GM21717 (cell line): Measurements from ENCODE around the gene PRSS57.

ENCODE experiments used
- ATAC-seq: cut with Tn5 transposase; IDR thresholded peaks from one replicate; pipeline ENCODE4 v1.9.1; 2021; ENCODE audit warnings: mild to moderate bottlenecking, moderate library complexity; ENCODE audit not compliant: unreplicated experiment

The PRSS57 gene

GRCh38 chr19:653425-653824, 41.8 kb downstream of the PRSS57 start:
- ATAC-seq = no peak

- ATAC-seq = no peak
Measured at GRCh38 chr19:652467-653389, 42.5 kb downstream of the PRSS57 start.

GRCh38 chr19:651991-652390, 43.3 kb downstream of the PRSS57 start:
- no peak for ATAC-seq

- no peak for ATAC-seq
Measured at GRCh38 chr19:651114-651818, 44.0 kb downstream of the PRSS57 start.

DNA sequence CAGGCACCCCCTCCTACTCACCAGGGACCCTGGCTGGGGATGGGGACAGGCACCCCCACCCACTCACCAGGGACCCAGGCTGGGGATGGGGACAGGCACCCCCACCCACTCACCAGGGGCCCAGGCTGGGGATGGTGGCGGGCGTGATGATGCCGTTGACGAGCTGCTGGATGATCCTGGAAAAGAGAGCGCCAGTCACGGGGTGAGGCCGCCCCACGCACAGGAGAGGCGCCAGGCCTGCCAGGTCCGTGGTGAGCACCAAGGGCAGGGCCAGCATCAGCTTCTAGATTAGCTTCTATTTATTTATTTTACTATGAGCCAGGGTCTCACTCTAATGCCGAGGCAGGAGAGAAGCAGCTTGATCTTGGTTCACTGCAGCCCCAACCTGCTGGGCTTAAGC, 45.1 kb downstream of the PRSS57 start:
- no peak for ATAC-seq

- no peak for ATAC-seq
Measured at GRCh38 chr19:648904-649801, 46.1 kb downstream of the PRSS57 start.

GRCh38 chr19:648305-648704, 46.9 kb downstream of the PRSS57 start:
- ATAC-seq = no peak

- no peak for ATAC-seq
Measured at GRCh38 chr19:647566-648284, 47.5 kb downstream of the PRSS57 start.

GRCh38 chr19:646779-647565, 48.3 kb downstream of the PRSS57 start:
- no peak for ATAC-seq

DNA sequence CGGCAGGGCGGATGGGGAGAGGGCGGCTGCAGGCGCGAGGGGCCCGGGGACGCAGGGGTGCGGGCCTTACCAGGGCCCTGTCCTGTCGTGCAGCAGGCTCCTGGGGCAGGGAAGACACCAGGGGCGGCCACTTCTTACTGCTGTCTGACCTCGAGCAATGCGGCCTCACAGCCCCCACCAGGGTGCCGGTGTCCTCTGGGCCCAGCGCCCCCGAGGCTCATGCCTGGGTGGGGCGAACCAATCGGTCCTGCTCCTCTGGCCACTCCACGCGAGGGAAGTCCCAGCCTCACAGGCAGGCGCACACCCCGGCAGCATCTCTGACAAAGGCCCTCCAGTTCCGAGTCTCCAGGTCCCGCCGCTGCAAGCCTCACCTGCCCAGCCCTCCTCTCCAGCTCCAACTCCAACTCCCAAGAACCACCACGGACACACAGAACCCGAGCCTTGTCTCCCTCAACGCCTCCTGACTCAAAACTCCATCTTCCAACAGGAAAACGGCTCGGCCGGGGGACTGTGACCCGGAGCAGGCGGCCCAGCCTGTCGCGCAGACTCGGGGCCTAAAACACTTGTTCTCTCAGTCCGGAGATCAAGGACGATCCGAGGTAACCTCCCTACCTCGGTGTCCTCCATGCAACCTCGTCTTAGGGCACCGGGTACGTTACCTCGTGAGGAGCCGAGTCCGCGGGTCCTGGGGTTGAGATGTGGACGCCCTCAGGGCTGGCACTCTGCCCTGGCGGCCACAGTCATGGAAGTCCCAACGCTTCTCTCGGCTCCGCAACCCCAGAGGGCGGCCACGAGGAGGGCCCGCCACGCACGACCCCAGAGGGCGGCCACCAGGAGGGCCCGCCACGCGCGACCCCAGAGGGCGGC, 49.1 kb downstream of the PRSS57 start:
- no peak for ATAC-seq

- ATAC-seq = no peak
Measured at GRCh38 chr19:644789-645188, 50.5 kb downstream of the PRSS57 start.

DNA sequence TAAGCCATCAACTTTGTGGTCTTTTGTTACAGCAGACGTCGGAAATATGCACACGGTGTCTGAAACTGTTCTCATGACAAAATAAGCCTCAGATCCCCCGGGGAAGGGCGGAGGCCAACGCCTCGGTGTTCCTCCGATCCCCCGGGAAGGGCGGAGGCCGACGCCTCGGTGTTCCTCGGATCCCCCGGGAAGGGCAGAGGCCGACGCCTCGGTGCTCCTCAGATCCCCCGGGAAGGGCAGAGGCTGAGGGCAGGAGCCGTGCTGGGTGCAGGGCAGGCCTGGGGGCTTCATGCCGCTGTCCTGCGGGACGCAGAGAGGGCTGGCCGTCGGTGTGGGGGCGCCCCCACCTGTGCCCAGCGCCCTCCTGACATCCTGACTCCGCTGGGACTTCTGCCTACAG, 50.9 kb downstream of the PRSS57 start:
- no peak for ATAC-seq

- ATAC-seq = no peak
Measured at GRCh38 chr19:643736-644135, 51.5 kb downstream of the PRSS57 start.

DNA sequence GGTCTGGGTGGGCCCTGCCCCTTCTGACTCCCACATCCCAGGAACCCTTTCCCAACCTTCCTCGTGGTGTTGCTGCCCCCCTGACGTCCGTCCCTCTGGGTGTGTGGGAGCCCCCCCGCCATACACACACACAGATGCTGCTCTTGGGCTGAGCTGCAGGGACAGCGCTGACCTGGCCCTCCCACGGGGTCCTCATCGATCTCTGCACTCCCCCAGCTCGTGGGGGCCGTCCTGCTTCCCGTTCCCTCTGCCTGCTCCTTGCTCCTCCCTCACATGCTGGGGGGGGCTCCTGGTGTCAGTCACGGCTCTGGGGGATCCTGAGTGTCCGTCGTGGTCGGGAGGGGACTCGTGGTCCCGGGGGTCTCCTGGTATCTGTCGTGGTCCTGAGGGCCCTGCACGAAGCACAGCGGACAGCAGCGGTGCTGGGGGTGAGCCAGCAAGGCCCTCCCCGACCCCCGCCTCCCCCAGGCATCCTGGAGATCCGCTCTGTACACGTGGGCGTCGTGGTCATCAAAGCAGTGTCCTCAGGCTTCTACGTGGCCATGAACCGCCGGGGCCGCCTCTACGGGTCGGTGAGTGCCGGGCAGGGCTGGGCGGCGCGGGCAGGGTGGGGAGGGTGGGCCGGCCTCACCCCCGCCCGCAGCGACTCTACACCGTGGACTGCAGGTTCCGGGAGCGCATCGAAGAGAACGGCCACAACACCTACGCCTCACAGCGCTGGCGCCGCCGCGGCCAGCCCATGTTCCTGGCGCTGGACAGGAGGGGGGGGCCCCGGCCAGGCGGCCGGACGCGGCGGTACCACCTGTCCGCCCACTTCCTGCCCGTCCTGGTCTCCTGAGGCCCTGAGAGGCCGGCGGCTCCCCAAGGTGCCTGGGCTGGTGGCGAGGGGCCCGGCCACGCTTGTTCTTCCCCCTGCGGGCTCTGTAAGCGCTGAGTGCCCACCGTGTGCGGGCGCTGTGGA, 52.2 kb downstream of the PRSS57 start:
- no peak for ATAC-seq

DNA sequence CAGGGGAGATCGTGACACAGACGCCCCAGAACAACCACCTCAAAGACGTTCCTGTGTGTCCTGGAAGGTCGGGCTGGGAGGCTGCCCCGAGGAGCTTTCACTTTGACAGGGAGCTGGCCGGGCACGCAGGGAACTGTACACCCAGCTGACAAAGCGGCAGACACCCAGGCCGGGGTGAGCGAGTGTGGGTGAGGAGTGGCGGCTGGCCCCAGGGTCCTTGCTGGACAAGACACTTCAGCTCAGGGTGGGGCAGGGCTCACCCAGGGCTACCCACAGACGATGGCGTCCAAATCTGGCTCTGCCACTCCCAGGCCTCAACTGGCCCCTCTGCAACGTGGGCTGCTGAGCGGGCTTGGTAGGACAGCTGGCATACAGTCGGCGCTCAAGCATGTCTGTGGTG, 53.5 kb downstream of the PRSS57 start:
- ATAC-seq = no peak

DNA sequence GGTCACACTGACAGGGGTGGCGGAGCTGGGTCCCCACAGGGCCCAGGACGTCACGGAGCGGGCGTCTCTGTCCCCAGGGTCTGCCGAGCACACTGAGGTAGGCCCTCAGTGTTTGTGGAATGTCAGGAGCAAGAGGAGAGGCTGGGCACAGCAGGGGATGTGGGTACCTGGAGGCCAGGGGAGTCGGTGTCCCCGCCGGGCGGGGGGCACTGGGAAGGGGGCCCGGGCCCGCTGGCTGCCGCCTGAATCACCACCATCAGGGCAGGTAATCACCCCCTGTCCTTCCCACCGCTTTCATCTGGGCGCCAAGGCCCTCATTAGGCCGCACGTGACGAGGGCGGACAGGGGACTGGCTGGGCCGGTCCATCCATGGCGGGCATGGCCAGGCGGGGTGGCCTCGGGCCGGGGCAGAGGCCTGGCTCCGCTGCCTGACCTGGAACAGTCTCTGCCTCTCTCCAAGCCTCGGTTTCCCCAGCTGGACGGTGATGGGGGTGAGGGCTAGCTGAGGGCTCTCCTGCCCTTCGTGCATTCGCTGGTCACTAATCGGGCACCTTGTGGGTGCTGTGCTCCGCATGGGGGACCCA, 54.6 kb downstream of the PRSS57 start:
- no peak for ATAC-seq

GRCh38 chr19:640161-640558, 55.1 kb downstream of the PRSS57 start:
- ATAC-seq = no peak
